Stimulated activated CD8-positive, alpha-beta memory T cell treated with anti-CD3 and anti-CD28 coated beads, Interleukin-4, amount 100 ng/mL, for 24 hours (primary cell): ENCODE measurements around the gene C6orf47.
"Not testable (repeated sequence)": the region's sequence is repeated elsewhere in the genome, so short reads cannot be mapped to it uniquely, and the experiment has no call there.

Experiments used
- DNase-seq: peaks from one replicate; pipeline ENCODE4 v3.0.0-alpha.2; 2020; ENCODE audit warnings: low read depth

The C6orf47 gene

GRCh38 chr6:31660381-31661261, at the start of gene C6orf47:
TSS of gene C6orf47 (minus strand) at chr6:31660778. CDS start at chr6:31659947, 831 bp downstream.
- DNase-seq = peak; percentile 68

DNA sequence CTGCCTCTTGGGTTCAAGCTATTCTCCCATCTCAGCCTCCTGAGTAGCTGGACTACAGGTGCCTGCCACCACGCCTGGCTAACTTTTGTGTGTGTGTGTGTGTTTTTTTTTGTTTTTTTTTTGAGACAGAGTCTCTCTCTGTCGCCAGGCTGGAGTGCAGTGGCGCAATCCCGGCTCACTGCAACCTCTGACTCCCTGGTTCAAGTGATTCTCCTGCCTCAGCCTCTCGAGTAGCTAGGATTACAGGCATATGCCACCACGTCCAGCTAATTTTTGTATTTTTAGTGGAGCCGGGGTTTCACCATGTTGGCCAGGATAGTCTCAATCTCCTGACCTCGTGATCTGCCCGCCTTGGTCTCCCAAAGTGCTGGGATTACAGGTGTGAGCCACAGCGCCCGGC, 48.6 kb upstream of the C6orf47 start:
- not testable (repeated sequence) for DNase-seq

GRCh38 chr6:31708224-31708623, 47.6 kb upstream of the C6orf47 start:
- DNase-seq = no peak

DNA sequence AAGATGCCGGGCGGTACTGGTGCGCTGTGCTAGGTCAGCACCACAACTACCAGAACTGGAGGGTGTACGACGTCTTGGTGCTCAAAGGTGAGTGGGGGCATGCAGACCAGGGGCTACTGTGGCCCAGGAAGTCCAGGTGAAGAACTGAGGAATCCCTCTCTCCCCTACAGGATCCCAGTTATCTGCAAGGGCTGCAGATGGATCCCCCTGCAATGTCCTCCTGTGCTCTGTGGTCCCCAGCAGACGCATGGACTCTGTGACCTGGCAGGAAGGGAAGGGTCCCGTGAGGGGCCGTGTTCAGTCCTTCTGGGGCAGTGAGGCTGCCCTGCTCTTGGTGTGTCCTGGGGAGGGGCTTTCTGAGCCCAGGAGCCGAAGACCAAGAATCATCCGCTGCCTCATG, 47.1 kb upstream of the C6orf47 start:
- DNase-seq = no peak

DNA sequence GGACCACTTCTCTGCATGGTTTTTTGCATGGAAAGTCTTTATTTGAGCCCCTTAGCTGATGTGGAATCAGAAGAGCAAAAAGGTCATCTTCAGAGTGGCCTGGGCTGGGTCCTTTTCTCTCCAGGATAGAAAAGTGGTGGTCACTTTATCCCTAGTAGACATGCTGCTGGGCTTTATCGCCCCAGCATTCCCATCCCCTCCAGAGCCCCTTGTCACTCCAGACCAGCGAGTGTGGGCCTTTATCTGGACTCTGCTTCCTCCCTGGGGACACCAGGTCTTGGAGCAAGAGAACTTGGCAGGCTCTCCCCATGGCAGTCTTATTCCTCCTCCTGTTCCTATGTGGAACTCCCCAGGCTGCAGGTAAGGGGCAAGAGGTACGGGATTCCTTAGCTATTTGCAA, 46.0 kb upstream of the C6orf47 start, which contains the start of gene LY6G6F:
Gene LY6G6F, plus strand, starts transcription at position 268 of the 400 bp plus-strand sequence. Its CDS starts 41 bp downstream, at position 309.
- no peak for DNase-seq

GRCh38 chr6:31705931-31706330, 45.4 kb upstream of the C6orf47 start:
- DNase-seq = no peak

- peak; percentile 94 for DNase-seq
These were observed 42.5 kb upstream of the C6orf47 start, which contains the start of gene ABHD16A for GRCh38 chr6:31702819-31703716. TSS of gene ABHD16A (minus strand) at chr6:31703324. CDS start at chr6:31703281, 43 bp downstream.

DNA sequence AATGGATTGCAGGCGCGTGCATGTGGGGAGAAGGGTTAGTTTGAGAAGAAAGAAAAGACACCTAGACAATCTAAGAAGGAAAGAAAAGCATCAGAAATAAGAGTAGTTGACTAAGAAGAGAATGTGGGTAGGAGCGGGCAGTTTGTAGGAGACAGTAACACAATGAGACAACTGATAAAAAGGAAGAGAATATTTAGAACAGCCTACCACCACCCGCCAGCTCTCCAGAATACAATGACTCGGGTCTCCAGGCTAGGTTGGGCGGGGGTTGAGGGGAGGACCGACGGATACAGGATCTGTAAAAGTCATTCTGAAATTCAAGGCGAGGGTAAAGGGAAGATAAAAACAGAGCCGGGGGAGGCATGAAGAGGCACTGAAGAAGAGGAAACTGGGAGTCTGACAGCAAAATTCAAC, 41.8 kb upstream of the C6orf47 start:
- no peak for DNase-seq

DNA sequence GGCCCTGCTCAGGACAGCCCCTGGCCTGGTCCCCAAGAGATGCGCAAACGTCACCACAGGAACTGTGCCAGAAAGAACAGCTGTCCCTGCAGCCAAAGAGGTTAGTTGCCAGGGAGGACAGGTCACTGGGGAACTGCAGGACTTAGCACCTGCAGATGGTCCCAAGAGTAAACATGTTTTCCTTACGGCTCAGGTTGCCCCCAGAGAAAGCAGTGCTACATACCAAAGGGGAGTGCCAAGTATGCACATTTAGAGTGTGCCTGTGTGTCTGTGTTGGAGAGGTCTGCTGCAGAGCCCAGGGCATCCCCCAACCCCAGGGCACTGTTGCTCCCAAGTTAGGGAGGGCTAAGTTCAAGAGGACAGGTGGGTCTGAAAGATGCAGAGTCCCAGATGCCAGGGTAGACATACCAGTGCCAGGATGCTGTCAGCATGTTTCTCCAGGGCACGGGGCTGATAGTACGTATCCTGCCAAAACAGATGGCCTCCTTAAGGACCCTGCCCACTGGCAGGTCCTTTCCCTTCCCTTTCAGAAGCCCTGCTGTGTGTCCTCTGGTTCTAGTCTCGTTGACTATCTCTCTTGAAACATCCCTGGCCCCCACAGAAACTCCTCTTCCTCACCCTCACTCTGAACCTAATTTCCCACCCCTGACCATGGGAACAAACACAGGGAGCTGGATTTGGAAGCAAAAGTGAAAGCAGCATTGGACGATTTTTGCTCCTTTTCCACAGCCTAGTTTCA, 41.3 kb upstream of the C6orf47 start:
- no peak for DNase-seq

- DNase-seq = no peak
These were observed 40.3 kb upstream of the C6orf47 start for GRCh38 chr6:31700740-31701401.

GRCh38 chr6:31697555-31697954, 37.0 kb upstream of the C6orf47 start:
- DNase-seq = no peak

GRCh38 chr6:31693535-31693934, 33.0 kb upstream of the C6orf47 start:
- DNase-seq = no peak

- no peak for DNase-seq
These were observed 32.3 kb upstream of the C6orf47 start for GRCh38 chr6:31692886-31693285.

DNA sequence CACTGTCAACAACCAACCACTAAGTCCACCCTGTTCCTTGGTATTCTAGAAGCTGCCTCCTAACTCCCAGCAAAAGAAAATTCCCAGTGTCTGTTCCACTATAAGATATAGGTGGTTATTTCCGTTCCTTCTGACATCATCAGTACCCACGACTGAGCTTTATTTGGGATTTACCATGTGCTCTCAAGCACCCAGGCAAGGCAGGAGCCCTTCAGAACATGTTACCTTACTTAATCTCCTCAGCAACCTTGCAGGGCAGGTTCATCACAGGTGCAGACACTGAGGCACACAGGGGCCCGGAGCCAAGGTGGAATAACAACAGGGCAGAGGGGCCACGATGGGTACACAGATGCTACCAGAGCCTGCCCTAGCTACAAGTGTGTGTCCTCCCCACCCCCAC, 31.8 kb upstream of the C6orf47 start:
- DNase-seq = no peak

DNA sequence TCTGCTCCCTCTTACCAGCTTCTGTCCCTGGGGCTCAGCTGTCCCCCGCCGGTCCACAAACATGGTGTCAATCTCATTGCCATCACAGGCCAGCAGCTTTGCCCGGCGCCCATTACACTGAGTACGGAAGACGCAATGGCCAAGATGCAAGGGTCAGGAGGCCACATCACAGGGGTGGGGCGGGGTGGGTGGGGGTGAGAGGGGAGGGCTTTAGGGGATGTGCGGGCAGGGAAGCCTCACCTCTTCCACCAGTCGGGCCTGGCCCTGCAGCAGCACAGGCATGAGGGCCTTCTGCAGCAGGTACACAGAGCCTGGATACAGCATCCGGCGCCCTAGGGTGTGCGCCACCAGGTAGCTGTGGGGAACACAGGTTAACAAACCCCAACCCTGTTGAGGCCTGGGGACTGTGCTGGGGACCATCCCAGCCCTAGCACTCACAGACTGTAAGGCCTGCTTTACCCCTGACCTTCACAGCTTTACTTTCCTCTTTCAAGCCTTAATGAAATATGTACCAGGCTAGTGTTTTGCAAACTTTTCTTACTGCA, 31.1 kb upstream of the C6orf47 start:
- no peak for DNase-seq

- no peak for DNase-seq
These were observed 30.5 kb upstream of the C6orf47 start for GRCh38 chr6:31691078-31691463.

DNA sequence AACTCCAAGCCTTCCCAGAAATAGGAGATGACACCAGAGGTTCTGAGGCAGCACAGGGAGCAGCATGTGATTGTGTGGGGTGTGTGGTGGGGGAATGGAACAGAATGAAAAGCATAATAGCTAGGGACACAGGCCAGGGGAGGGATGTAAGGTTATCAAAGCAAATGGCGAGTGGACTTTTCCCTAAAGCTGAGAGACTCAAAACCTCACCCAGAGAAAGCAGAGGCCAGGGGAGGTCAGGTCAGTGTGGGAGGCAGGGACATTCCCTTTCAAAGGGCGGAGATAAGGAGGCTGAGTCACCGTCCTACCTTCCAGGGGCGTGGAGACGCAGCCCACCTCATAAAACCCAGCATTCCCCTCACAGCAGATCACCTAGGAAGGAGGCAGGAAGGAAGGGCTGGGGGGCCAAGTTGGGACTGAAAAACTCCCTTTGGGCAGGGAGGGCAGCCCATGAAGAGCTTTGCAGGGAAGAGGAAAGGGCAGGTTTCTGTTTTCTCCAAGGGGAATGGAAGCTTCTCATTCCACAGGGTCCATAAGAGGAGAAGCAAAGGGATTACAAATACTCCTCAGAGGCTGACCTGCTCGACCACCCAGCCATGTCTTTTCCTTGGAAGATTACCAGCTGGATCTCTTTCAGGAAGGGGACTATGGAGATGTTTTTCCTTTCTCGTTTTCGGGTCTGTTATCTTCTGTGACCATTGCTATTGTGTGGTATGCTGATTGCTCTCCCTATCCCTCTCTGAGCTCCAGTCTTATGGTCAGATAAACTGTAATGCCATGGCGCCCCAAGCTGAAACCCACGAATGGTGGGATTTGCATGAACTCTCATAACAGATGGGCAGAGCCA, 29.9 kb upstream of the C6orf47 start:
- no peak for DNase-seq

DNA sequence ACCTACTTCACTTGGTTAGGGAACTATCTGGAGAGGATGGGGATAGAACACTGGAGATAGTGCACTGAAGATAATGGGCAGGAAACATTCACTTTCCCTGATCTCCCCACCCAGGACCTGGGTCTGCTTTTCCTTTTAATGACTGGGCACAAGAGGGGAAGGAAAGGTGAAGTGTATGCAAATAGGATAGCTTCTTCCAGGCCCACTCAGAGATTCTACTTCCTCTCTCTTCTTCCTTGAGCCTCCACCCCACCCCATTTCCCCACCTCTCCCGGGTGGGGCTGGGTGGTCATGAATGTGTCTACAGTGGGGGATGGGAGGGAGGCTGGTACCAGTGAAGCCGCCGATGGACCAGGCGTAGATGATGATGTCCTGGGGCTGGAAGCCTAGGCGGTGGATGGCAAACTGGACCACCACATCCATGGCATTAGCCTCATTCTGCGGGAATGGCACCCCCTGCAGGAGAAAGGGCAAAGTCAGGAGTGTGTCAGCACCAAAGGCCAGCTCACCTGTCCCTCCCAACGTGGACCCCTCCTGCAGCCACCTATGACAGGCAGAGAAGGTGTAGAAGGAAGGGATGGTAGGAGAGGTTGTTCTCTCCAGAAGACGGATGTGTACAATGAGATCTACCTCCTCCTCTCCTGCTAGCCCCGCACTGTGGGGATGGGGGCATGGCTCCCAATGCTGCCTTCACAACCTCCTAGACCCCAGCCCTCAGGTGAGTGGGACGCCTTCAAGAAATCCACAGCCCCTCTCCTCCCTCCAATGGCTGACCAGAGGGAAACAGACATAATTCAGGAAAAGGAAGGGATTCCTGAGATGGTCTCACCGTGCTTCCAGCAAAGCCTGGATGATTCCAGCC, 28.9 kb upstream of the C6orf47 start:
- no peak for DNase-seq
